GM19023 (cell line): ENCODE results near the gene EEF1AKMT3.
"Not testable (repeated sequence)": the region's sequence is repeated elsewhere in the genome, so short reads cannot be mapped to it uniquely, and the experiment has no call there.

ENCODE experiments used
- ATAC-seq: cut with Tn5 transposase; IDR thresholded peaks from one replicate; pipeline ENCODE4 v1.9.1; 2021; ENCODE audit warnings: mild to moderate bottlenecking, moderate library complexity; ENCODE audit not compliant: unreplicated experiment

The EEF1AKMT3 gene

DNA sequence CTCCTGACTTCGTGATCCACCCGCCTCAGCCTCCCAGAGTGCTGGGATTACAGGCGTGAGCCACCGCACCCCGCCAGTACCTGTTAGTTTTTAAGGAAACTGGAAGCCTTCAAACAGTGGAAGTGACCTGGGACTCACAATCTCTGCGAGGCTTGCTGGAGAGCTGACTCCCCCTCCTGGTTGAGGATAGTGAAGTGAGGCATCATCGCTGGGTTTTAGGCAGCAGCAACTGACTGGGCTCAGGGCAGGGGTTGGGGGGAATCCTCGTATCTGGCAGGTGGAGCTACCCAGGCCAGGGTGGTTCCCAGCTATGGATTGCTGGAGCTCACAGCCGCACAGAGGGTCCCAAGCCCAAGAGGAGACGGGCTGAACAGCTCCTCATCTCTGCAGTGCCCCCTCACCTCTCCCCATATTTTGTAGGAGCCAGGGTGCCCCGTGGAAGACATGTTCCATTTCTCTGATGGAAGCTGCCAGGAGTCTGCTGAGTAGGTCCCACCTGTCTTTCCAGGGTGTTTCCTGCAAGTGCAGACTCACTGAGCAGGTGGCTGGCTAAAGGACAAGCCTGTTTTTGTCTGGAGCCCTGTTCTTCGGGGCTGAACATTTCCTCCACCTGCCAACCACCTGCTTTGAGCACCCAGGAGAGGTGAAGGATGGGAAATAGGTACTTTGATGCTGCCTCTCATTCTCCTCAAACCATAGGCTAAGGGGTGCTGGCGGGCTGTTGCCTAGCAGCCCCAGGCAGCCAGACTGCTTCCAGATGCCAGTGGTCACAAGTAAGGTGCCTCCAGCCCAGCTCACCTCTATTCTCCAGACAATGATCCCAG lies 43.0 kb downstream of the EEF1AKMT3 start:
- no peak for ATAC-seq

DNA sequence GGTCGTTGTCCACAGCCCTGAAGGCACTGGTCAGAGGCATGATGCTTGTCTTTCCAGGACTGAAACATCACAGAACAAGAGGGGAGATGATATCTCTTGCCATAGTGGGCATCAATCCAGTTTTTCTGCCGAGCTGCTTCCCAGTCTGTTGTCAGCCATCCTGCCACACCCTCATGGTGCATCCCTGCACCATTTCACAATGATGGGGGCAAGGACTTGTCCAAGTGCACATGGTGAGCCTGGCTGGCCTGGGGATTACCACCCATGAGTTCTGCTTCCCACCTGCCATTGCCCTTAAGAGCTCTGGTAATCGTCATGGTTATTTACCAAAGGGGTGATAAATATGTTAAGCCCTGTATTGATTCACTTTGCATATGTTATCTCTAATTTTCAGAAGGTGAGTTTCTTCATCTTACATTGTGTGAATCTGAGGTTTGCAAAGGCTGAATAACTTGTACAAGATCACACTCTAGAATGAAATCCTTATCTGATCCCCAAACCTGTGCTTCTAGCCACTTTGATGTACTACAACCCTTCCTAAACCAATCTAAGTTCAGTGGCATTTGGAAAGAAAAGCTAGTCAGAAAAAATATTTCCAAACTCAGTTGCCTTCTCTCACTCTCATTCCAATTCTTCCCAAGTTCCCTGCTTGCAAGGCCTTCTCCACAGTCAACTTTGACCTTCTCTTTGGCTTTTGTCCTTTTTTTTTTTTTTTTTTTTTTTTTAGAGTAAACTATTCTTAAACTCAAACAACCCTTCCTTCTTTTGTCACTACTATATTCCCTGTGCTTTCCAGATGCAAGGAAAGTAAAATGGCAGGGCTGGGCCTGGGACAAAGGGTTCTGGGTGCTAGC lies 43.8 kb downstream of the EEF1AKMT3 start:
- no peak for ATAC-seq

DNA sequence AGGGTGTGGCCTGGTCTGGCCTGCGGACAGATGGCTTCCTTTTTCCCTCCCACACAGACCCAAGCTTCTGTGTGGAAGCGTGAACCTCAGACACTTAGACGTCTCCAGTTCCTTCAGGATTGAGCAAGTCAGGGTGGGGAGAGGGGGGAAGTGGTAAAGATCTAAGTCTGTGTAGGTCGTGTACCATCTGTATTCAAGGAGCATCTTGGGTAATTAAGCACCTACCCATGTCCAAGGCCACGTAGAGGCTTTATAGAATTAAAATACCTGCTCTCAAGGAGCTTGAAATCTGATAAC lies 44.4 kb downstream of the EEF1AKMT3 start:
- no peak for ATAC-seq

DNA sequence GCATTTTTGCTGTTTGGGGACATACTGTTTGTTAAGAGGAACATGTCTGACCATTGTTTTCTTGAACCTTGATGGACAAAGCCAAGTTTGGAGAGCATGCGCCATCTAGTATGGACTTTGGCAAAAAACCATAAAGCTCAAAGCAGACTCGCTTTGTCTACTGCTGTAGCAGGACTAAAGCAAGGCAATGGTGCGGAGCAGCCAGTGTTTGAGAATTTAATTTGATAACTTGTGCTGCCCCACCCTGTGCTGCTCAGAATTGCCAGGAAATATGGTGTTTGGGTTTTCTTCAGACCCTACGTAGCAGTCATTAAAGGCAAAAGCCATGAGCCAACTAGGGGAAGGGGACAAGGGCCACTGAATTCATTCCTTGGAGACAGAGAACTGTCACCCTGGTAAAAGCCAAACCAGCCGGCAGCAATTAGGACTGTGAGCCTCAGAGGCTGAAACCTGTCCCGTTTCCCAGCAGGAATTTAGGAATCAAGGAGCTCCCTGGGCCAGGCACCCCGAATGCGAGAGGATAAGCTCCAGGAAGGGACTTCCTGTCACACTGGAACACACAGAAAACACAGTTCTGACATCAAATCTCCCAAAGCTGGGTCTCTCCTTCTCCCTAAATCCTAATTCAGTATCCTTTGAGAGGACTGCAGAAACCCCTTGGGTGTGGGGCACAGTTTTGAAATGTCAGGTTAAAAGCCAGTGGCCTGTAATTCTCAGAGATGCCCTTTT lies 45.0 kb downstream of the EEF1AKMT3 start:
- ATAC-seq = no peak

DNA sequence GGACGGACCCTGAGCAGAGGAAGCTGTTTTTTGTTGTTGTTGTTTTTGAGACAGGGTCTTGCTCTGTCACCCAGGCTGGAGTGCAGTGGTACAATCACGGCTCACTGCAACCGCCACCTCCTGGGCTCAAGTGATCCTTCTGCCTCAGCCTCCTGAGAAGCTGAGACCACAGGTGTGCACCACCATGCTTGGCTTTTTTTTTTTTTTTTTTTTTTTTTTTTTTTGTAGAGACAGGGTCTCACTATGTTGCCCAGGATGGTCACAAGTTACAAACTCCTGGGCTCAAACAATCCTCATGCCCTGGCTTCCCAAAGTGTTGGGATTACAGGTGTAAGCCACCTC lies 45.5 kb downstream of the EEF1AKMT3 start:
- ATAC-seq = not testable (repeated sequence)

DNA sequence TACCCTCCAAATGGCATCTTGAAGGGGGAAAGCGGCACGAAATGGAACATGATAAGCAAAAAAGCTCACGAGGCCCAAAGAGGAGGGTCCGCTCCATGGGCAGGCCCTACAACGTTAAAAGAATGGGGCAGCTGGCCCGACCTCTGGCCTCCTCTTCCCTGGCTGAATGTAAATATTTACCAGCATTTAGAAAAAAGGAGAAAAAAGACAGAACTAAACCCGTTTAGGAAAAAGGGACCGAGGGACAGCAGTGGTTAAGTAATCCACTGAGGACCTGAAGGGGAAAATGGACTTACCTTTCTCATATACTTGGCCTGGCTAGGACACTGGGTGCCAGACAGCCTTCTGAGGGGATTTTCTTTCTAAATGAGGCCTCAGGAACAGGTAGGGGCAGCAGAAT lies 47.7 kb downstream of the EEF1AKMT3 start:
- not testable (repeated sequence) for ATAC-seq

DNA sequence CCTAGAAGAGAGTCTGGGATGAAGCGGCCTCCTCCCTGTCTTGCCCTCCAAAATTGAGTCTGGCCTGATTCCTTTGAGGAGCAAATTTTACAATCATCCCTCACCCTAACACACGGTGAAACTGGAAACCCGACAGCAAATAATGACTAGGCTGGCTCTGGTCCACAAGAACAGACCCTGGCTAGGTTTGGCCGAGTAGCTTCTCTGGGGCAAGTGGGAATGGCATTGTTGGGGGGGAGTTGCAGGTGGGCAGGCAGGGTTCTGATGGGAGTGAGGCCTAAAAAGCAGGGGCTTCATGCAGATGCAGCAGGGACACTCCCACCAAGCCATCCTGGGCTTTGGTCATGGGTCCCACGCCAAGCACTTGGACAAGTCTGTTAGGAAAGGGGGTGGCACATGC lies 48.6 kb downstream of the EEF1AKMT3 start:
- not testable (repeated sequence) for ATAC-seq

DNA sequence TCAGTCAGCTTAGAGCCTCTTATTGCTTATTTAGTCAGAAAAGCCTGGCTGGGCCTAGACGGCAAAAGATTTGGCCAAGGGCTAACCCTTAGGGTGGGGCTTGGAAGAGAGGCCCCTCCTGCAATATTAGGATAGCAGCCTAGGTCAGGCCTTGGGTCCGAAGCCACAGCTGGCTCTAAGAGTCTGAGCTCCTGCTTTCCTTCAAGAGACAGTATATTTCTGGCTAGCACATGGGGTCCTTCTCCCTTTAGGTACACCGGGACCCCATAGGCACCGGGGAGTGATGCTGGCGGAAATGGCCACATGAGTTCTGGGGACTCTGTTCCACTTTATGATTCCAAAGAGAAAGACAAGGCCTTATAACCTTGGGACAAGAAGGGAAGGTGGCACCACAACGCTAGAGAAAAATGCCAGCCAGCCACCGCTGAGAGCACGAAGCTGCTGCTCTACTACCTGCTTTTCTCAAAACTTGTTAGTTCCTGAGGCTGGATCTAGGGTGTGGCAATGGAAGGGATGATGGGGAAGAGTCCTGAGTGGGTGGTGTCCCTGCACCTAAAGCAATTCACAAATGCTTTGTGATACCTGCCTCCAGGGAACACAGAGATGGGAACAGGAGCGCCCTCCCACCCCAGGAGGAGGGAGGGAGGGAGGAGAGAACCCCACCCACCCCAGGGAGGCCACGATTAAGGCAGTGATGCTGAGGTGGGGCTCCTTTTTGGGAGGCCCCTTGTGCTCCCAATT lies 49.2 kb downstream of the EEF1AKMT3 start:
- ATAC-seq = no peak

DNA sequence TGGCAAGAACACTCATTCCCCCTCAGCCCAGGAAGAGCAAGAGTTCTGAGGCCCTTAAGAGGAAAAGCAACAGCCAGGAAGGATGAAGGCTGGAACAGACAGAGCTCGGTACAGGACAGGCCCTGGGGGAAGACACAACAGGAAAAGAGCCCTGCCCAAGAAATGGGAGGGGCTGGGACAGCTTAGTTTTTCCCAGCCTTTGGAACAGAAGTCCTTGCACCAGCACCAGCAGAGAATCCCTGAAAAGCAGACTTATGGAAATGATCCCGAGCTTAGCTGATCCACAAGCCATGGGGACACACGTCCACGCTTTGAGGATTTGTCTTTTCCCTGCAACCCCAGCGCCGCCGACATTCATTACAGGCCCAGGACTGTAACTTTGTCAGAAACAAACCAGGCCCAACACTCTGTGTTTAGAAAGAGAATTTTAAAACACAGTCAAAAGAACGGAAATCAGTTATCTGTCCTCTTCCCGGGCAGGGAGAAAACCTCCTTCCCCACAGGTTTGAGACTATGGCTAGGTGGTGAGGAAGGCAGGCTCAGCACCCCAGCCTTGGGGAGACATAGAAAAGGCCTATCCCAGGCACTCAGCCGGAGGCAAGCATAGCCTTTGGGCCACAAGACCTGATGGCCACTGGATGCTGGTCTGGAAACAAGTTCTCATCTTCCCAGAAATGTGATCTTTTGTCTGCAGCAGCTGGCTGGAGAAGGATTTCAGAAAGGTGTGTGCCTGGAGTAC lies 50.1 kb downstream of the EEF1AKMT3 start:
- ATAC-seq = no peak

DNA sequence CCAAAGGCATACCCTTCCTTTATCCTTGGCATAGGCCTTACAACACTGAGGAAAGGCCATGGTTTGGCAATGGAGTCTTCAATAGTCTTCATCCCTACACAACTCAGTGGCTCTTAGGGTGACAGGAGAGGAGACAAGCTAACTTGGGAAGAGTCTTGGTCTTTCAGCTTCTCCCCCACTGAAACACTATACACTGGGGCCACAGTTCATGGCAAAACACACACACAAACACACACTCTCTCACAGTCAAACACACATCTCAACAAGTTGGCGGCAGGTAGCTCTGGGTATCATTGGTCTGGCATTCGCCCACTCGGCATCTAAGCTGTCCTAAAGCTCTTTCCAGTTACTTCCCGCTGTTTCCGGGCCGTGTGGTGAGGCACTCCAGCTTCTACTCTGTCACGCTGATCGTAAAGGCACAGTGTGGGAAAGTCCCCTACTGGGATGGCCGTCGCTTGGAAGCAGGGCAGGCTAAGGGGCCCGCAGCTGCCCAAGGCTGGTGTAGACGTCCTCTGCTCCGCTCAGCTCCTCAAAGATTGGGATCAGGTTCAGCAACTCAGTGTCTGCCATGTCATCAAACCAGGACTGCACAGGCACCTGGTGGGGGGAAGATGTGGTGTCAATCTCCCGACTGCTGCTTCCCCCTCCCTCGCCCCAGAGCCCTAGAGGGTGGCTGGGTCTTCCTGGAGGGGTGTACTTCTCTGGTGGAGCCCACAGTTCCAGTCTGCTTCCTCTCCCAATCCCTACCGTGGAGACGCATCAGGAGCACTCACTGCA lies 50.9 kb downstream of the EEF1AKMT3 start:
- no peak for ATAC-seq

DNA sequence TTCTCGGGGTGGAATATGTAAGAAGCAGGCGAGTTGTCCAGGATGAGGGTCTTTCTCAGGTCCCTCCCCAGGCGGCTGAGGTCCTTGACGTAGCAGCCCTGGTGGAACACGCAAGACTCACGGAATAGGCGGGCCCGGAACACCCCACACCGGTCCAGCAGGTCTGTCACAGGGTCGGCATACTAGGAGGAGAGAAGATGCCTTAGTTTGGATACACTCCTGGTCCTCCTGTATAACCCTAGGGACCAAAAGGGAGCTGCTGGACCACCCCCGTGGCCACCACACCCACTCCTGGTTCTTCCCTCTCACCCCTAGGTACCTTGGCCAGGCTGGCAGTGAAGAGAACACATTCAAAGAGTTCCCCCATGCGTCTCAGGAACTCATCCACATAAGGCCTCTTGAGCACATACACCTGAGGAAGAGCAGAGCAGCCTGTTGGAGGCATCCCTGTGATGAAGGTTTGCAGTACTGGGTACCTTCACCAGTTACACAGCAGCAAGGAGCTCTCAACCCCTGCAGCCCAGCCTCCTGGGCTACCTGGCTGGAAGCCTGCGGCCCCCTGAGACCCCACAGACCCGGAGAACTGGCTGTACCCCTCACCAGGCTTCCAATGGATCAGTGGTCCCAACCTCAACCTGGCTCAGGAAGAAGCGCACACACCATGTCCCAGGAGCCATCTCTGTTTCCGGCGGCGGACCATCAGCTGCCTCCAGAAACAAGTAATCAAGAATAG lies 51.7 kb downstream of the EEF1AKMT3 start:
- ATAC-seq = no peak

DNA sequence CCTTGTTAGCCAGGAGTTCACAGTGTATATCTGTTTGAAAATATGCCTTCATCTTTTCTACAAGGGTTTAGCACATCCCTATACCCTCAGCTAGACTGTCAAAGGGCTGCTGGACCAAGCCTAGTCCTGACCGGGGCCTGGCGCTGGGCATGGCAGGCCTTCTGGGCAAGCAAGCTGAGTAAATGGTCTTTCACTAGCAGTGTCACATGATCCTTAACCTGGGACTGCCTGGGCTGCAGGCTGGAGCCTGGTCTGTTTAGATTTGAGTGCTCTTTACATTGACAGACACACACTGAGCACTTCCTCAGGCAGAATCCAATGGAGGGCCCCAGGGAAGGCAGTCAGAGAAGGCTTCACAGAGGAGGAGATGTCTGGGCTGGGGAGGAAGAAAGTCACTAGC lies 53.0 kb downstream of the EEF1AKMT3 start:
- no peak for ATAC-seq

DNA sequence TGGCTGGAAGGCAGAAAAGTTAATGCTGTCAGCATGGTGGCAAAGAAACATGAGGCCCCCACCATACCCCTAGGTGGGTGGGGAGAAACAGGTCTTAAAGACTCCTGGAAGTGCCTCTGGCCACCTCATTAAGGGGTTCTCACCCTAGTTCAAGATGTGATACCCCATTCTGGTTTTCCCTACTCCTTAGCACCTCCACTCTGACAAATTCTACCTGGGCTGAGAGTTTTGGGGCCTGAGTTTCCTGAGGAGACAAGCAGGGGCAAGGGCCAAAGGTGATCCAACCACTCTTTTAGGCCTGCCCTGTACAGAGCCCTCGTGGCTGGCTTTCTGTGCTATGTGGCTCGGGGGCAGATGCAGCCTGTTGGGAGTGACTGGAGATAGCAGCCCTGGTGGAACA lies 54.0 kb downstream of the EEF1AKMT3 start:
- no peak for ATAC-seq

DNA sequence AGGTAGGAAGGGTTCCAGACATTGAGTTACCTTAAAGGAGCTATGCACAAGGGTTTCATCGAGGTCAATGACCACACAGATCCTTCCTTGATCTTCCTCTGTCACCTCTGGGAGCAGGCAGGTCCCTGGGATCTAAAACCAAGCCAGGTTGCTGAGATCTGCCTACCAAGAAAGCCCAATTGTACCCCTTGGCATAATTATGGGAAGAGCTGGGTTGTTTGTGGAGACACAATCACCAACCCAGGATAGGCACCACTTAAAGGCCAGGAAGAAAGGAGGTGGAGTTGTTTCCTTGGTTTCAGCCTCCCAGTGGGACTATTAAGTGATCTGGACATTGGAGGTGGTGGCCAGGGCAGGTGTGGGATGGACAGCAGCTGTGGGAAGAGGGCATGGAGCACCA lies 54.6 kb downstream of the EEF1AKMT3 start:
- no peak for ATAC-seq

DNA sequence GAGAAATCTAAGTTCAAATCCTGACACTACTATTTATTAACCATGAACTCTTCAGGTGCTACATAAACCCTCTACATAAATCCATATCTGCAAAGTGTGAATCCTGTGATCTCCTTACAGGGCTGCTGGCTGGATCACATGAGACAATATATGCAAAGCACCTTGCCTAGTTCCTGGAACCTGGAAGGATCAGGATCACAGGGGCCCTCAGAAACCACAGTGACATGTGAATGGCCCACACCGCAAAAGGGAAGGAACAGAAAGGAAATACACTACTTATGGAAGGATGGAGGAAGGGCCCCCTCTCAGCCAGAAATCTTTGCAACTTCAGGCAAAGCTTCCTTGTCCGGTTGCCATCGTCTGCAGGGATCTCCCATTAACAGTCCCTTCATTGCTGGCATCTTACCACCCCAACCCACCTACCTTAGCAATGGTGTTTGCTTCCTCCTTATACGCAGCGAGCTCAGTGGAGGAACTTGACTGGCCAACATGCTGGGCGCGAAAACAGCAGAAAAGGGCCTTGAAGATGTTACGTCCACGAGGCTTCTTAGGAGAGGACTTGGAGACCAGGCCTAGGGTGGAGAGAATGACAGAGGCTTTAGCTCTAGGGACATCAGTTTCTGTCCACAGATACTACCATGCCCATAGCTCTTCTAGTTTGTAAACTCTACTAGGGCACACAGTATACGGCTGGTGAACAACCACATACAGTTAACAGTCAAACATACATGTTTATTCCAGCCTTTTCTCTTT lies 56.8 kb downstream of the EEF1AKMT3 start:
- no peak for ATAC-seq

DNA sequence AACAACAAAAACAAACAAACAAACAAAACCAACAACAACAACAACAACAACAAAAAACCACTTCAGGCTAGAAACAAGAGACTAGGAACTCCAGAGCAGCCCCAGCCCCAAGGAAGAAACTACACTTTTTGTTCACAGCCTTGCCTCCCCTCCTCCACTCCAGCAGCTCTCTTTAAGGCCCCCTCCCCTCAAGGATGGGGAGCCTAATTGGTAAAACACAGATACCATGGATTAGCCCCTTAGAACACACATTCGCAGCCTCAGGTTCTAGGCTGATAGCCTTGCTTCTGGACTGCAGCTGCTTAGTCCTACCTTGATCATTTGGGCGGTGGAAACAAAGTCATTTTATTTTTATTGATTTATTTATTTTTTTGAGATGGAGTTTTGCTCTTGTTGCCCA lies 58.0 kb downstream of the EEF1AKMT3 start:
- no peak for ATAC-seq
